ENCODE measurements around the gene R3HDM2.

The R3HDM2 gene

DNA sequence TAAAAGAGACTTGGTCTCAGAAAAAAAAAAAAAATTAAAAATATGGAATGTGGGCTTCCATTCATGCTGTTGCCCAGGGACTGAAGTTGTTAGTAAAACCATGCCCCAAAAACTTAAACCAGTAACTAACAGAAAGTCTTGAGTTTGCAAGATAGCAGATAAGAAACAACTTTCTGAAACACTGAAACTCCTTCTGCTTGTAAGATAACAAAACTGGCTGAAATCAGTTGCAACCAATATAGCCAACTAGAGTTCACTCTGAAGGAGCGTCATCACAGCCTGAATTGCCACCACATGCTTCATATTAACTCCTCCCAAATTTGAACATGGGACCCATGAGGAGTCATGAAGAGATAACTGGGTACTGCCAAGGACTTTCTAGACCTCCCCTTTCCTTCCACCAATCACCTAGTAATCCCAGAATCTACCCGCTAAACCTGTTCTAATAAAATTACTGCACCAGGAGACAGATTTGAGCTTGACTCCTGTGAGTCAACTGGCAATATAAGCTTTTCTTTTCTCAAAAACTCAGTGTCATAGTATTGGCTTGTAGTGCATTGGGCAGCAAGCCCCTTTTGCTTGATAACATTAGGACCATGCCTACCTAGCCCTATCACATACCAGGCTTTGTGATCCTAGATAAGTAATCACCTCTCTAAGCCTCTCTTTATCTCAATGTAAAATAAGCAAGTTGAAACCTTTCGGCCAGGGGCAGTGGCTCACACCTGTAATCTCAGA lies 53.6 kb downstream of the R3HDM2 start:
- Histone ChIP-seq H2BK12ac (ENCODE audit: low read length in 2 of 2) (no peak overlapping the region), H3K4me1 (ENCODE audit: control insufficient read depth, insufficient read depth, low read depth, low read length) (no peaks in the 10 kb centered on the region), H2BK120ac (ENCODE audit: low read depth, low read length) (no peak overlapping the region), H2AK5ac (ENCODE audit: low read length, severe bottlenecking) (no peak overlapping the region), H3K4me2 (ENCODE audit: low read length, poor library complexity, severe bottlenecking) (no peak overlapping the region), H3K27me3 (ENCODE audit: control insufficient read depth in 1 of 2, insufficient read depth in 1 of 2, low read length in 2 of 2) (no peaks in the 10 kb centered on the region), H3K18ac (ENCODE audit: low read depth in 1 of 2, low read length in 2 of 2) (no peak overlapping the region), H2AFZ (ENCODE audit: low read depth, low read length) (no peak overlapping the region), H3K36me3 (ENCODE audit: control insufficient read depth in 1 of 2, insufficient read depth in 2 of 2, low read depth in 1 of 2, low read length in 2 of 2) (peaks cover 3 to 4% of the 10 kb centered on the region in 2 experiments), H3K4me3 (ENCODE audit: insufficient read depth in 1 of 2, low read depth in 1 of 2, low read length in 2 of 2) (no peak overlapping the region), H3K23ac (ENCODE audit: low read length in 2 of 2) (no peak overlapping the region), H3K4ac (ENCODE audit: low read depth in 1 of 2, low read length in 2 of 2) (no peak overlapping the region), H2BK5ac (ENCODE audit: low read depth, low read length, poor library complexity, severe bottlenecking) (no peak overlapping the region), H3K9me3 (ENCODE audit: control insufficient read depth, low read length) (no peaks in the 10 kb centered on the region), H4K8ac (ENCODE audit: low read length) (no peak overlapping the region), H3K27ac (ENCODE audit: low read length, poor library complexity, severe bottlenecking) (no peak overlapping the region), H2BK15ac (ENCODE audit: low read depth, poor library complexity, severe bottlenecking) (no peak overlapping the region), H4K91ac (ENCODE audit: low read length) (no peak overlapping the region), H3K14ac (ENCODE audit: low read length in 2 of 2) (no peak overlapping the region), H3K9ac (ENCODE audit: low read length) (no peak overlapping the region), H3K79me1 (replicated peaks; ENCODE audit: low read length, poor library complexity, severe bottlenecking) (peaks cover 22% of the 10 kb centered on the region)
- DNase-seq, result no peak
- WGBS, result 93% methylated on average over 3 of the region's 3 CpGs

DNA sequence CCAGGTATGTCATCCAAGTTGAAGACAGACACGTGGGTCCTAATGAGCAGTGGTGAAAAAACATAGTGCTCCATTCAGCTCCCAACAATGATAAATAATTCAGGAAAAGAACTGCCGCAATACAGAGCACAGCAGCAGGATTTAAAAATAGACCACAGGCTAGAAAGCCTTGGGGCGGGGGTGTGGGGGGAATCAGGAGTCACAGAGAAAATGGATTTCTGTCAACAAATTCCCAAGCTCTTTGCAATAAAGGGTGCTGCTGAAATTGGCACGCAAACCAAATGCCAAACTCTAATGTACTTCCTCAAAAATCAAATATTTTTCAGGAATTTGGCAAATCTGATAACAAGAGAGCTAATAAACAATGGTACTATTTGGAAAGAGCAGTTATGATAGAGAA lies 58.6 kb downstream of the R3HDM2 start:
- no peak overlapping the region for H2BK5ac ChIP-seq (ENCODE audit: low read depth, low read length, poor library complexity, severe bottlenecking)
- no peak overlapping the region for H3K23ac ChIP-seq (ENCODE audit: low read length in 2 of 2)
- no peaks in the 10 kb centered on the region for H3K27me3 ChIP-seq (ENCODE audit: control insufficient read depth in 1 of 2, insufficient read depth in 1 of 2, low read length in 2 of 2)
- H3K36me3 ChIP-seq (ENCODE audit: control insufficient read depth in 1 of 2, insufficient read depth in 2 of 2, low read depth in 1 of 2, low read length in 2 of 2), result peaks cover 3% of the 10 kb centered on the region in 2 experiments
- 88% methylated on average over 3 of the region's 4 CpGs for WGBS
- H3K9me3 ChIP-seq (ENCODE audit: control insufficient read depth, low read length), result no peaks in the 10 kb centered on the region
- H2BK120ac ChIP-seq (ENCODE audit: low read depth, low read length), result no peak overlapping the region
- no peak overlapping the region for H3K4me2 ChIP-seq (ENCODE audit: low read length, poor library complexity, severe bottlenecking)
- H3K79me1 ChIP-seq (replicated peaks; ENCODE audit: low read length, poor library complexity, severe bottlenecking), result peaks cover 16% of the 10 kb centered on the region
- DNase-seq, result no peak
- H2BK15ac ChIP-seq (ENCODE audit: low read depth, poor library complexity, severe bottlenecking), result no peak overlapping the region
- H3K18ac ChIP-seq (ENCODE audit: low read depth in 1 of 2, low read length in 2 of 2), result no peak overlapping the region
- H3K4me1 ChIP-seq (ENCODE audit: control insufficient read depth, insufficient read depth, low read depth, low read length), result peaks cover 2% of the 10 kb centered on the region
- no peak overlapping the region for H3K9ac ChIP-seq (ENCODE audit: low read length)
- H4K91ac ChIP-seq (ENCODE audit: low read length), result no peak overlapping the region
- no peak overlapping the region for H4K8ac ChIP-seq (ENCODE audit: low read length)
- no peak overlapping the region for H3K4me3 ChIP-seq (ENCODE audit: insufficient read depth in 1 of 2, low read depth in 1 of 2, low read length in 2 of 2)
- H2BK12ac ChIP-seq (ENCODE audit: low read length in 2 of 2), result no peak overlapping the region
- no peak overlapping the region for H3K4ac ChIP-seq (ENCODE audit: low read depth in 1 of 2, low read length in 2 of 2)
- no peak overlapping the region for H2AK5ac ChIP-seq (ENCODE audit: low read length, severe bottlenecking)
- no peak overlapping the region for H2AFZ ChIP-seq (ENCODE audit: low read depth, low read length)
- no peak overlapping the region for H3K27ac ChIP-seq (ENCODE audit: low read length, poor library complexity, severe bottlenecking)
- H3K14ac ChIP-seq (ENCODE audit: low read length in 2 of 2), result no peak overlapping the region

DNA sequence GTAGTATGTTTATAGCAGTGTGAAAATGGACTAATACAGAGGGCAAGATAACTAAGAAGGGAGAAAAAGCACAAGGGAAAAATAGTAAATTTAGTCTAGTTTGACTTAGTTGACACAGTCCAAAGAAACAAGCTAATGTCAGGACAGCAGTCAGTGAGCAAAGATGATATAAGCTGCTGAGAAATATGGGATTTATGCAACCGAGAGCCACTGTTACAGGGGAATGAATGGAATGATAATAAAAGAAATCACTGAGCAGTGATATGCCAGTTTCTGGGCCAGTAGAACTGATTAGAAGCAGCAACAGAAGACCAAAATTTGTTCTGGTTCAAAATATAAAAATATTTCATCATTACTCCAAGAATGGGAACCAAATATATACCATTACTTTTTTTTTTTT lies 60.1 kb downstream of the R3HDM2 start:
- no peak overlapping the region for H3K23ac ChIP-seq (ENCODE audit: low read length in 2 of 2)
- no peak overlapping the region for H2BK5ac ChIP-seq (ENCODE audit: low read depth, low read length, poor library complexity, severe bottlenecking)
- H3K4me1 ChIP-seq (ENCODE audit: control insufficient read depth, insufficient read depth, low read depth, low read length), result peaks cover 2% of the 10 kb centered on the region
- no peak overlapping the region for H2AK5ac ChIP-seq (ENCODE audit: low read length, severe bottlenecking)
- H3K36me3 ChIP-seq (ENCODE audit: control insufficient read depth in 1 of 2, insufficient read depth in 2 of 2, low read depth in 1 of 2, low read length in 2 of 2), result peaks cover 3 to 7% of the 10 kb centered on the region in 2 experiments
- H4K91ac ChIP-seq (ENCODE audit: low read length), result no peak overlapping the region
- no peak overlapping the region for H3K14ac ChIP-seq (ENCODE audit: low read length in 2 of 2)
- H3K9me3 ChIP-seq (ENCODE audit: control insufficient read depth, low read length), result peaks cover 4% of the 10 kb centered on the region
- WGBS, result 100% methylated on average over 1 of the region's 1 CpG
- H2BK15ac ChIP-seq (ENCODE audit: low read depth, poor library complexity, severe bottlenecking), result no peak overlapping the region
- no peak overlapping the region for H3K27ac ChIP-seq (ENCODE audit: low read length, poor library complexity, severe bottlenecking)
- no peak overlapping the region for H3K9ac ChIP-seq (ENCODE audit: low read length)
- no peak overlapping the region for H2BK120ac ChIP-seq (ENCODE audit: low read depth, low read length)
- H3K4me3 ChIP-seq (ENCODE audit: insufficient read depth in 1 of 2, low read depth in 1 of 2, low read length in 2 of 2), result no peak overlapping the region
- H3K79me1 ChIP-seq (replicated peaks; ENCODE audit: low read length, poor library complexity, severe bottlenecking), result peaks cover 14% of the 10 kb centered on the region
- no peak overlapping the region for H2BK12ac ChIP-seq (ENCODE audit: low read length in 2 of 2)
- H3K4ac ChIP-seq (ENCODE audit: low read depth in 1 of 2, low read length in 2 of 2), result no peak overlapping the region
- H3K4me2 ChIP-seq (ENCODE audit: low read length, poor library complexity, severe bottlenecking), result no peak overlapping the region
- H3K18ac ChIP-seq (ENCODE audit: low read depth in 1 of 2, low read length in 2 of 2), result no peak overlapping the region
- no peaks in the 10 kb centered on the region for H3K27me3 ChIP-seq (ENCODE audit: control insufficient read depth in 1 of 2, insufficient read depth in 1 of 2, low read length in 2 of 2)
- H2AFZ ChIP-seq (ENCODE audit: low read depth, low read length), result no peak overlapping the region
- H4K8ac ChIP-seq (ENCODE audit: low read length), result no peak overlapping the region
- no peak for DNase-seq

- no peak overlapping the region for H3K27ac ChIP-seq (ENCODE audit: low read length, poor library complexity, severe bottlenecking)
- H2AK5ac ChIP-seq (ENCODE audit: low read length, severe bottlenecking), result no peak overlapping the region
- no peak overlapping the region for H2BK120ac ChIP-seq (ENCODE audit: low read depth, low read length)
- H3K14ac ChIP-seq (ENCODE audit: low read length in 2 of 2), result no peak overlapping the region
- DNase-seq, result no peak
- H3K18ac ChIP-seq (ENCODE audit: low read depth in 1 of 2, low read length in 2 of 2), result no peak overlapping the region
- no peak overlapping the region for H4K91ac ChIP-seq (ENCODE audit: low read length)
- H3K36me3 ChIP-seq (ENCODE audit: control insufficient read depth in 1 of 2, insufficient read depth in 2 of 2, low read depth in 1 of 2, low read length in 2 of 2), result peaks cover 3 to 7% of the 10 kb centered on the region in 2 experiments
- H3K4me1 ChIP-seq (ENCODE audit: control insufficient read depth, insufficient read depth, low read depth, low read length), result peaks cover 2% of the 10 kb centered on the region
- WGBS, result 90% methylated on average over 11 of the region's 11 CpGs
- no peak overlapping the region for H4K8ac ChIP-seq (ENCODE audit: low read length)
- no peak overlapping the region for H3K23ac ChIP-seq (ENCODE audit: low read length in 2 of 2)
- no peak overlapping the region for H2BK12ac ChIP-seq (ENCODE audit: low read length in 2 of 2)
- no peak overlapping the region for H2AFZ ChIP-seq (ENCODE audit: low read depth, low read length)
- no peaks in the 10 kb centered on the region for H3K27me3 ChIP-seq (ENCODE audit: control insufficient read depth in 1 of 2, insufficient read depth in 1 of 2, low read length in 2 of 2)
- H3K79me1 ChIP-seq (replicated peaks; ENCODE audit: low read length, poor library complexity, severe bottlenecking), result peaks cover 14% of the 10 kb centered on the region
- no peak overlapping the region for H3K4me3 ChIP-seq (ENCODE audit: insufficient read depth in 1 of 2, low read depth in 1 of 2, low read length in 2 of 2)
- H3K4ac ChIP-seq (ENCODE audit: low read depth in 1 of 2, low read length in 2 of 2), result no peak overlapping the region
- H3K9ac ChIP-seq (ENCODE audit: low read length), result no peak overlapping the region
- no peak overlapping the region for H2BK5ac ChIP-seq (ENCODE audit: low read depth, low read length, poor library complexity, severe bottlenecking)
- H2BK15ac ChIP-seq (ENCODE audit: low read depth, poor library complexity, severe bottlenecking), result no peak overlapping the region
- H3K9me3 ChIP-seq (ENCODE audit: control insufficient read depth, low read length), result peaks cover 4% of the 10 kb centered on the region
- no peak overlapping the region for H3K4me2 ChIP-seq (ENCODE audit: low read length, poor library complexity, severe bottlenecking)
These were observed 60.8 kb downstream of the R3HDM2 start for GRCh38 chr12:57370072-57370471.

All from mesenchymal stem cell (in vitro differentiated cells and primary cell).